GM19023 (cell line): ENCODE data around the gene PLXNA4.

Experiments
- ATAC-seq: cut with Tn5 transposase; IDR thresholded peaks from one replicate; pipeline ENCODE4 v1.9.1; 2021; ENCODE audit warnings: mild to moderate bottlenecking, moderate library complexity; ENCODE audit not compliant: unreplicated experiment

PLXNA4 gene

GRCh38 chr7:132536654-132537395 is 39.4 kb downstream of the PLXNA4 start:
- ATAC-seq = no peak

GRCh38 chr7:132533916-132534315 is 42.4 kb downstream of the PLXNA4 start:
- ATAC-seq = no peak

- ATAC-seq = no peak
Observed at GRCh38 chr7:132532281-132532680, 44.0 kb downstream of the PLXNA4 start.

GRCh38 chr7:132531562-132531961 is 44.7 kb downstream of the PLXNA4 start:
- ATAC-seq = no peak

- no peak for ATAC-seq
Observed at GRCh38 chr7:132528695-132529094, 47.6 kb downstream of the PLXNA4 start.

- no peak for ATAC-seq
Observed at GRCh38 chr7:132527467-132528410, 48.5 kb downstream of the PLXNA4 start.

- no peak for ATAC-seq
Observed at GRCh38 chr7:132526111-132526740, 50.0 kb downstream of the PLXNA4 start.

- no peak for ATAC-seq
Observed at GRCh38 chr7:132521423-132521822, 54.8 kb downstream of the PLXNA4 start.

GRCh38 chr7:132520591-132521280 is 55.5 kb downstream of the PLXNA4 start:
- ATAC-seq = no peak

- no peak for ATAC-seq
Observed at GRCh38 chr7:132519936-132520335, 56.3 kb downstream of the PLXNA4 start.

GRCh38 chr7:132518839-132519173 is 57.5 kb downstream of the PLXNA4 start:
- no peak for ATAC-seq

- ATAC-seq = no peak
Observed at GRCh38 chr7:132518102-132518838, 58.0 kb downstream of the PLXNA4 start.

GRCh38 chr7:132516042-132516840 is 60.0 kb downstream of the PLXNA4 start:
- no peak for ATAC-seq

GRCh38 chr7:132515181-132515580 is 61.1 kb downstream of the PLXNA4 start:
- no peak for ATAC-seq

- no peak for ATAC-seq
Observed at GRCh38 chr7:132514430-132514829, 61.8 kb downstream of the PLXNA4 start.

GRCh38 chr7:132511921-132512320 is 64.3 kb downstream of the PLXNA4 start:
- no peak for ATAC-seq

GRCh38 chr7:132511387-132511786 is 64.9 kb downstream of the PLXNA4 start:
- ATAC-seq = no peak

GRCh38 chr7:132509643-132510042 is 66.6 kb downstream of the PLXNA4 start:
- no peak for ATAC-seq

- ATAC-seq = no peak
Observed at GRCh38 chr7:132508724-132509353, 67.4 kb downstream of the PLXNA4 start.
